AG04450 (cell line): ENCODE measurements around the gene FAM181A. TPM values are rescaled to one million over a fixed set of nuclear protein-coding genes. Genes with fewer than 3 reads are reported as not detected.
A peak's percentile ranks its signal among the peaks of the same experiment; 100 is the strongest.

Experiments
- CTCF ChIA-PET: fragments of 300-600, 350-600 bp; formaldehyde crosslinking; extraction: SDS; loops from one replicate; lab custom pipeline; 2022; ENCODE audit warnings: antibody characterized with exemption, inconsistent platforms; lab: Charles Lee
- POLR2A ChIA-PET: fragments of 350-600 bp; formaldehyde crosslinking; extraction: SDS; loops from one replicate; lab custom pipeline; 2021; ENCODE audit warnings: antibody characterized with exemption, inconsistent platforms; lab: Yijun Ruan, JAX
- DNase-seq: peaks from one replicate; pipeline ENCODE4 v3.0.0-alpha.2; 2011; ENCODE audit warnings: low read depth, low spot score
- H3K27ac ChIP-seq: one replicate; pipeline ENCODE4 v1.5.1; 2012; ENCODE audit warnings: low read depth, low read length, control low read depth
- H3K27me3 ChIP-seq: one replicate; pipeline ENCODE4 v1.6.0; 2012; ENCODE audit warnings: low read length; ENCODE audit not compliant: control insufficient read depth, insufficient read depth
- H3K4me3 ChIP-seq: 2 replicates; pipeline ENCODE4 v1.5.1; 2011; ENCODE audit warnings: mild to moderate bottlenecking, low read depth, low read length, control low read depth
- H3K9me3 ChIP-seq: 2 replicates; pipeline ENCODE4 v1.5.1; 2012; ENCODE audit warnings: low read length; ENCODE audit not compliant: control insufficient read depth, insufficient read depth
- polyA plus RNA-seq: library from polyadenylated mRNA; depleted of rRNA; stranded (reverse); fragments of >200 nt; gene quantifications from 2 replicates; pipeline ENCODE4 v1.2.3, GENCODE V29; 2011
- TF ChIP-seq, protein P1 (sequence below): IDR thresholded peaks from 2 replicates; pipeline ENCODE4 v1.5.1; 2011; ENCODE audit warnings: low read depth, low read length, control low read depth, inconsistent platforms

Gene FAM181A
- polyA plus RNA-seq, 1 experiment, result not detected

DNA sequence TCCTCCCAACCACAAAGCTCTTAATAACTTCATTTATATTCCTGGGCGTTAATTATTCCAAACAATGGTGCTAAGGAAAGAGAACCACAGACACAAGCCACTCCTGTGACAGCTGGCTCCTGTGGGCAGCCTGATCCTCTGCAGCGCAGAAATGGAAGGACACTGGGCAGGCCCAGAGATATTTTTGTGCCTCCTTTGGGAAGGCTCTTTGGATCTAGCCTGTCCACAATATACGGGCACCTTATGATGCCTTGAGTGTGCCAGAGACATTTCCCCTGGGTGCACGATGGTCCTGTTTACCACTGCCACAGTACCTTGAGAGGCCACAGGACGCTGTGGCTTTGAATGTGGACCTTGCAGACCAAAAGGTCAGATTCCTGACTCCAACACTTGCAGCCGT is 47.2 kb downstream of the FAM181A start:
- H3K27me3 ChIP-seq, result no peaks in the 10 kb centered on the region
- DNase-seq, result no peak
- H3K27ac ChIP-seq, result no peak overlapping the region
- POLR2A ChIA-PET, result no interaction called here
- H3K4me3 ChIP-seq, result no peak overlapping the region
- TF ChIP-seq, protein P1, sequence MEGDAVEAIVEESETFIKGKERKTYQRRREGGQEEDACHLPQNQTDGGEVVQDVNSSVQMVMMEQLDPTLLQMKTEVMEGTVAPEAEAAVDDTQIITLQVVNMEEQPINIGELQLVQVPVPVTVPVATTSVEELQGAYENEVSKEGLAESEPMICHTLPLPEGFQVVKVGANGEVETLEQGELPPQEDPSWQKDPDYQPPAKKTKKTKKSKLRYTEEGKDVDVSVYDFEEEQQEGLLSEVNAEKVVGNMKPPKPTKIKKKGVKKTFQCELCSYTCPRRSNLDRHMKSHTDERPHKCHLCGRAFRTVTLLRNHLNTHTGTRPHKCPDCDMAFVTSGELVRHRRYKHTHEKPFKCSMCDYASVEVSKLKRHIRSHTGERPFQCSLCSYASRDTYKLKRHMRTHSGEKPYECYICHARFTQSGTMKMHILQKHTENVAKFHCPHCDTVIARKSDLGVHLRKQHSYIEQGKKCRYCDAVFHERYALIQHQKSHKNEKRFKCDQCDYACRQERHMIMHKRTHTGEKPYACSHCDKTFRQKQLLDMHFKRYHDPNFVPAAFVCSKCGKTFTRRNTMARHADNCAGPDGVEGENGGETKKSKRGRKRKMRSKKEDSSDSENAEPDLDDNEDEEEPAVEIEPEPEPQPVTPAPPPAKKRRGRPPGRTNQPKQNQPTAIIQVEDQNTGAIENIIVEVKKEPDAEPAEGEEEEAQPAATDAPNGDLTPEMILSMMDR, result no peak
- peaks cover 7% of the 10 kb centered on the region for H3K9me3 ChIP-seq
- CTCF ChIA-PET, result interaction anchor here (1.5 to 2.1 kb wide), 2 partner anchors 10 to 34 kb away, joined by 4 to 11 read pairs; no protein-coding TSS in a partner anchor

DNA sequence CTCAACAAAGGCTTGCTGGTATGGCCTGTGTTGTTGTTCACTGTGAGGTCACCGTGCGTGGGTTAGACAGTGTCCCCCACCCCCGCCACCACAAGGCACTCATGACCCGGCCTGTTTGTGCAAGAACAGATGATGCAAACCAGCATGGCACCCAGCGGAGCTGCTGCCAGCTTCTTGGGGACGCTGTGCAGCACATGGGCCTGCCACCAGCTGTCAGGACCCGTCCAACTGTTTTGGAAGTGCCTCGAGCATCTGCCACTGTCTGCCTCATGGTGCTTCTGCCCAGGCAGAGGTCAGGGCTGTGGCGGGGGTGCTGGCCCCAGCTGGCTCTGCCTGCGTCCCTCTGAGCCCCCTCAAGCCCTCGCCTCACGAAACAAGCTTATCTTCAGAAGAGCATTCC is 47.7 kb downstream of the FAM181A start:
- no peaks in the 10 kb centered on the region for H3K27me3 ChIP-seq
- H3K4me3 ChIP-seq, result no peak overlapping the region
- no peak for DNase-seq
- ChIA-PET POLR2A (no interaction called here), CTCF (interaction anchor here (2.1 kb wide), 1 partner anchor 35 kb away, joined by 11 read pairs; no protein-coding TSS in a partner anchor)
- H3K9me3 ChIP-seq, result peaks cover 7% of the 10 kb centered on the region
- TF ChIP-seq, protein P1, result no peak
- H3K27ac ChIP-seq, result no peak overlapping the region

DNA sequence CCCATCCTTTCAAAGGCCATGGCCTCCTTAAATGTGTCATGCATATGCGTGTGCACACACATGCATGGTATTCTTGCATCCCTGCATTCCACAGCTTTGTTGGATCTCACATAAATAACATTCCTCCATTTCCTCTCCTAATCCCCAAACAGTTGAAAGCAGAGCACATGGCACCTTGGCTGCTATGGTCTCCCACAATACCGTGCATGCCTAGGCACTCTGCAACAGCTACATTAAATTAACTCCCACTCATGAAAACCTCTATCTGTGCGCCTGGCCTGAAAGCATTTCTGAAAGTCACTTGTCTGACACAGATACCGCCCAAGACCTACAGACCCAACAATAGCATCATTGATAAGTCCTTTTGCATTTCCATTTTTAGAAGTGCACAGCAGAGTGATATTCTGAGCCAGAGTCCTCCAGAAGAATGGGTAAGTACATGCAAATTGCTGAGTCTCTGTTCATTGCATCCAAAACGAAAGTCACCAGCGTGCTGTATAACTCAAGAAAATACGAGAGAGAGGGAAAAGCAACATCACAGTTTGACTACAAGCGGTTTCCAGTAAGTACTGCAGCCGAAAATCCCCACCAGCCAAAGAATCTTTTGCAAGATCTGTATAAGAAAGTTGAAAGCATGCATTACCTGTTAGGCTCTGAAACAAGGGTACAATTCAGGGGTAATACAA is 48.8 kb downstream of the FAM181A start:
- no peak for DNase-seq
- H3K27ac ChIP-seq, result peak overlapping the region; percentile 65
- H3K9me3 ChIP-seq, result peaks cover 7% of the 10 kb centered on the region
- H3K27me3 ChIP-seq, result no peaks in the 10 kb centered on the region
- H3K4me3 ChIP-seq, result peak overlapping the region; percentile 42
- ChIA-PET CTCF (interaction anchor here (0.9 to 2.1 kb wide), 3 partner anchors 10 to 36 kb away, joined by 4 to 11 read pairs (median 4); no protein-coding TSS in a partner anchor), POLR2A (interaction anchor here (0.9 to 1.4 kb wide), 2 partner anchors 9 to 15 kb away, joined by 3 to 4 read pairs; no protein-coding TSS in a partner anchor)
- TF ChIP-seq, protein P1, result 0 out of 2 replicates have a peak, but pooled peaks have one; percentile 4

GRCh38 chr14:93976477-93977057 is 49.4 kb downstream of the FAM181A start, which contains the start of gene ASB2:
TSS of gene ASB2 (minus strand) at chr14:93976570. CDS start at chr14:93964539, 12,031 bp downstream.
- peak; percentile 47 for DNase-seq
- ChIA-PET POLR2A (interaction anchor here (0.9 to 1.4 kb wide), 2 partner anchors 8 to 14 kb away, joined by 3 to 4 read pairs; no protein-coding TSS in a partner anchor), CTCF (interaction anchor here (0.9 to 2.1 kb wide), 4 partner anchors 9 to 37 kb away, joined by 3 to 11 read pairs (median 4); no protein-coding TSS in a partner anchor)
- no peaks in the 10 kb centered on the region for H3K27me3 ChIP-seq
- TF ChIP-seq, protein P1, result no peak
- peak within 1 kb of the TSS; percentile 42 for H3K4me3 ChIP-seq
- peaks cover 7% of the 10 kb centered on the region for H3K9me3 ChIP-seq
- peak within 1 kb of the TSS; percentile 65 for H3K27ac ChIP-seq
